HG02623 (cell line): Measurements from ENCODE around the gene REPS2.

Experiments used
- ATAC-seq: cut with Tn5 transposase; IDR thresholded peaks from one replicate; pipeline ENCODE4 v1.9.1; 2021; ENCODE audit warnings: moderate library complexity; ENCODE audit not compliant: unreplicated experiment

Gene REPS2

DNA sequence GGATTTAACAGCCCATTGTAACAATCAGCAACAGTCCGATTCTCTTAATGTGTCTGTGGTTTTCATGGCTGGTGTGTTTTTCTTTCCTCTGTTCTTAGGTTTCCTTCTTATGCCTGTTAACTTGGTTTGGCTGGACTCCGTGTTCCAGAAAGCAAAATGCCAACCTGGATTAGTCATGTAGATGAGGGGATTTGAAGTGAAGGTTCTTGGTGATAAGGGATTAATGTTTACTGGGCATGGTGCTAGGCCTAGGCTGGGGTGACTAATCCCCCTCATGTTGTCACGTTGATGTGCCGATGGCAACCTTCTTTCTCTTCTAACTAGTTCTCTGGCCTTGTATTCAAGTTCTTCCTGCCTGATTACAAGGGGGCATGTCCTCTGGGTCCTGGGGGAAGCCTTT is 85.9 kb downstream of the REPS2 start:
- no peak for ATAC-seq

DNA sequence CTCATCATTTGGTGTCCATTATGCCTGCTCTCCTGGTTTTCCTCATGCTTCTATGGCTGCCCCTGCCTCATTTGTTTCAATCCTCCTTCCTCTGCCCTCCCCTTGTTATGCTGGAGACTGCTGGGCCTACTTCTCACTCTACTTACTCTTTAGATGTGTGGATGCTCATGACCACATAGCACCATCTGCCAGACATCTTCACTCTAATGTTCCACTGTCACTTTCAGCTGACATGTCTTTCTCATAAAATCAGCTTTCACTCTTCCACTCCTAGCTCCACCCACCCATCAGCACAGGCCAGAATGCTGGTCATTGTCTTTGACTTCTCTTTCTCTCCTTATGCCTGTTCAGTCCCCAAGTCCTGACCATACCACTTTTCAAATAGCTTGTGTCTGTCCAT is 86.8 kb downstream of the REPS2 start:
- no peak for ATAC-seq

DNA sequence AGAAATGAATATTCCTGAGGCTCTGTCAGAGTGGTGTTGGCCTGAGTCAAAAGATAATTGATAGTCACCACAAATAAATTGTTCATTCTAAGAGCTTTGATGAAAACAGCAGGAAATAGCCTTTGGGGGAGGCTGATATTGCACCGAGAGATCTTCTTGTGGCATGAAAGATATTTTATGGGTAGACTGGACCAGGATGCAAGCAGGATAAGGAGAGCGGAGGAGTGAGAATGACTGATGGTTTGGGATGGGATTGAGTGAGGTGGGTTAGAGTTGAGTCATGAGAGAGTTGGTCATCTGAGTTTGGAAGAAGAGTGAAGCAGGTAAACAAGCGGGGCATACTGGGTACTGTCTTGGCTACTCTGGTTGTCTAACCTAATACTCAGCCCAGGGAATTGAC is 88.7 kb downstream of the REPS2 start:
- no peak for ATAC-seq

DNA sequence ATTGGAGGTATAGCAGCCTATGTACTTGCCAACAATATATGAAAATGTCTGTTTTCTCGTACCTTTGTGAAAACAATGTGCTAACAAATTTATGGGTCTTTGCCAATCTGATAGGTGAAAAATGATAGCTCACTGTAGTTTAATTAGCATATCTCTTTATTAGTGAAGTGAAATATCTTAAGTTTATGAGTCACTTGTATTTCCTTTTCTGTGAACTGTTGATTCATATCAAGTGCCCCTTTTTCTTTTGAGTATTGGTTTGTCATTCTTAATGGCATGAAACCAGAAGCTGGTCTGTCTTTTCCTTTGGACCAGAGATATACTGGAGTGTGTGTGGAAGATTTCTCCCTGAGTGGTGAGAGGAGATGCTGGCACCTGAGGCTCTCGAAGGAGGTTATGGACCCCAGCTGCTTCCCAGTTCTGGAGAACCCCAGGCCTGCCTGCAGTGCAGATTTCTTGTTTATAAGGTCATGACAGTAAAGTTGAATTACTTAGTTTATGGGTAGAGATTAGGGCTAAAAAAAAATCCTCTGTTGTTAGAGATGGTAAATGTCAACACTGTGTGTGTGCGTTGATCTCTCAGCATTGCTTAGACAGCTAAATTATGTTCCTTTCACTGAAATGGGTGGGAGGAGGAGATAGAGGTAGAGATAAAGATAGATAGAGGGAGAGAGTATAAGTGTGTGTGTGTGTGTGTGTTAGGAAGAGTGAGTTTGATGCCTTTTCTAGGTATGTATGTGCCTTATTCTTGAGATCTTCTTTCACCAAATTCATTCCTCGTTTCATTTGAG is 89.9 kb downstream of the REPS2 start:
- no peak for ATAC-seq

DNA sequence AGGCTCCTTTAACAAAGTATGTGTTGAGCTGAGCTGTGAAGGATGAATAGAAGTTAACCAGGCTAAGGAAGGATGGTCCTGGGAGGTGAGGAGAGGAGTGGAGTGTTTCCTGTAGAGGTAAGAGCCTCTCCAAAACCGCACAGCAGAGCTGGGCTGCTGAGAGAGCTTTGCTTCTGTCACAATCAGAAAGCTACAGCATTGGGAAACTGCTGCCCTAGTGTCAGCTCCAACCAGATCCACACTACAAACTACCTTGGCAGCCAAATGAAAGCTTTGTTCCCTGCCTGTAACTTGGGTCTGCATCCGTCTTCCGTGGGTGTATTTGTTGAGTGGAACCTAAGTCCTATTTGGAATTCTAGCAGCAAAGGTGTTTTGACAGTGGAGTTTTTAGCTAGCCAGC is 91.8 kb downstream of the REPS2 start:
- no peak for ATAC-seq

DNA sequence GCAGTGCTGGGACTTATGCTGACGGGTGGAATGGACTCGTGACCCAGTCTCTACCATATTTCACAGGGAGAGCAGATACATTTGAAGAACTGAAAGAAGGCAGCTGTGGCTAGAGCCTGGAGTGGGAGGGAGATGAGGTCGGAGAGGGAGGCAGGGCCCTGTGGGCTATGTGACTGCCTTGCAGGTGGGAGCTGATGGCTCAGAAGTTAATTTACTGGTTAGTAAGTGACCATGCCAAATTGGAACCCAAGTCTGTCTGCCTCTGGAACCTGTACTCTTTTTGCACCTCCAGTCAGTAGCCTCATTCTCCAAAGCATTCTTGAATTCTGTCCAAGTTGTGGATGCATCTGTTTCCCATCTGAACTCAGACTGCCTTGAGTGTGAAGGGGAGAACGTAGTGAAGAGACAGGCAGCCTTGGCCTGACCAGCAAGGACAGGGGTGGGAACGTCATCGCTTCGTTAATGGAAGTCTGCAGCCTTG is 92.3 kb downstream of the REPS2 start:
- ATAC-seq: no peak

DNA sequence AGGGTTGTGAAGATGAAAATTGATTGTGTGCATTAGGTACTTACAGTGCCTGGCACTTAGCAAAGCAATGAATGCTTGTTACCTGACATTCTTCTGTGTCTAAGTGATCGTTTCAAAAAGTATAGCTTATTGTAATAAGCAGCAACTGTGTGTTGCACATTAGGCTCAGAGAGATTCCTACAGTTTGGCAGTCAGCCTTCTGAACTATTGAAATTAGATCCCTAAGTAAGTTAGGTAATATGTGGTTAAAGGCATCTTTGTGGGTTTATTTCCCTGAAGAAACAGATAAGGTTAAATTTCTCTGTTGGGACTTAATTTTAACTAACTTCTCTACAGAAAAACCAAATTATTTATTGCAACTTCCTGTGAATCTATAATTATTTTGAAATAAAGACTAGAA is 93.4 kb downstream of the REPS2 start:
- ATAC-seq: no peak

DNA sequence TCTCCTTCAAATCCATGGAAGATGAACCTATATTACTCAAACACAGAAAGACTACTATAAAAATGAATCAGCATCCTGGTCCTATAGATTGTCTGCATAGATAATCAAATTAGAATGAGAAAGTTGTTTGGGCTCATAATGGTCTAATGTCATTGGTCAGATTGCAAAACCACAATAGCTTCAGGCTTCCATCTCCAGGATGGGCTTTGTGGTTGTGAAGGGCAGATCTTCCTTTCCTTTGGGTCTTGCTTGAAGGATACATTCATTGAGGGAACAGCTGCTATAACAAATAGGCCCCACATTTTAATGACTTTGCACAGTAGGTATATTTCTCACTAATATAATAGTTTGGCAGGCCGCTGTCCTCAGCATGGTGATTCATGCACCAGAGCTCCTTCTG is 94.3 kb downstream of the REPS2 start:
- no peak for ATAC-seq

DNA sequence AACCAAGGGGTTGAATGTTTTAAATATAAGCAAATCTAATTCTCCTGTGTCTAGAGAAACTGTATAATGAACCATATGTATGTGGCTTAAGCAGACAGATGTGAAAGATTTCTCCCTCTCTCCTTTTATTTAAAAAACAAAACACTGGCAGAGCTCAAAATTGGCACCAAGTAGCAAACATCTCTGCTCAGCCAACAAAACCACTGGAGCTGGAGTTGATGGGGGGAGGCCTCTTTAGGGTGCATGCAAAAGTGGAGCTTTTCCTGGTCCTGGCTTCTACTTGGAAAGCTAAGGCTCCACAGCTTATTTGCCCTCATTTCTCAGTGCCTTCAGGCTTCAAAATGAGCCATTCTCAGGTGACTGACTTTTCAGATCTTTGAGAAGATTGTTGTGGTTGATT is 95.6 kb downstream of the REPS2 start:
- no peak for ATAC-seq

DNA sequence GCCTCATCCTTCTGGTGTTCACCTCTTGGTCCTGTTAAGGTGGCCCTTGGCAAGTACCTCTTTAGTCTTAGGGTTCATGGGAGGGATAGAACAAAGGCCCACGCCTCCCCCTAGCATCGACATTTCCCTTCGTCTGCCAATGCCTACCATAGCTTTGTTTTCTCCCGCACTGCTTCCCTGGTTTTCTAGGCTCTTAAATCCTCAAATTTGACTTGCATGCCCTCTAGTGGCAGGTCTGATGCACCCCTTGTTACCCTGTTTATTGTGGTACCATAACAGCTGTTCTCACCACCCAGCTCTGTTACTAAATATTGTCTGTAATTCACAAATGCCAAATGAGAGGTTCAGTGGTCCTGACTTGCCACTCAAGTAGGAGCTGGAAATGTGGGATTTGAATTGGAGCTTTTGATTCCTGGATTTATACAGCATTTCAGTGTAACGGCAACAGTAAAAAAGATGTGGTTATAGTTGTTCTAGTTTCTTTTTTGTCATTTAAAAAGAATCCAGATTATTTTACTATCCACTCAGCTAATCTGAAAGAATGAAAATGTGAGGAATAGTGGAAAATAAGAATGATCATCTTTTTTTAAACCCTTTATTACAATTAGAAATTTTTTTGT is 100.1 kb downstream of the REPS2 start:
- no peak for ATAC-seq

DNA sequence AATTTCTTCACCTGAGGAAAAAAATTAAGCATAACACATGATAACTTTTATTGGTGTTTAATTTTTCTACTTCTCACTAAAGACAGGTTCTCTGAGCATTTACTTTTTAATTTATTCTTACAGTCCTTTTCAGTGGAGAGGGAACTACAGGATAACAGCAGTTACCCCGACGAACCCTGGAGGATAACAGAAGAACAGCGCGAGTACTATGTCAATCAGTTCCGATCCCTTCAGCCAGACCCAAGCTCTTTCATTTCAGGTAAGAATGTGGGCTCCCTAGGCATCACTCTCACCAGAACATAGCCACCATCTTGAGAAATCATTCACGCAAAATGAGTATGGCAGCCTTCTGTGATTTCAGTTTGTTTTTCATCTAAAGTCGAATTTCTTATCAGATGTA is 100.8 kb downstream of the REPS2 start:
- ATAC-seq: no peak

DNA sequence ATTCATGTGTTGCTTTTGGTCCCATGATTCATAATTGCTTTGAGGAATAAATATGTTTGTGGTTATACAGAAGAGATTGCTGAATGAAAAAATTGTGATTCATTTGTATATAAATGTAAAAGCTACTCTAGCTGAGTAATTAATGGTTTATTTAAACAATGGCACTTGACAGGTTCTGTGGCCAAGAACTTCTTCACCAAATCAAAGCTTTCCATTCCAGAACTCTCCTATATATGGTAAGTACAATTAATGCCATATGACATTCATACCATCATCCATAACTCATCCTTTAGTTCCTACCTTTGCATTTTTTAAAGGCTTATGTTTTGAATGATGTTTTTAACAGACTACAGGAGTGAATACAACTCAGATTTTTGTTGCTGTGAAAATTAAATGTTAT is 105.8 kb downstream of the REPS2 start:
- no peak for ATAC-seq

DNA sequence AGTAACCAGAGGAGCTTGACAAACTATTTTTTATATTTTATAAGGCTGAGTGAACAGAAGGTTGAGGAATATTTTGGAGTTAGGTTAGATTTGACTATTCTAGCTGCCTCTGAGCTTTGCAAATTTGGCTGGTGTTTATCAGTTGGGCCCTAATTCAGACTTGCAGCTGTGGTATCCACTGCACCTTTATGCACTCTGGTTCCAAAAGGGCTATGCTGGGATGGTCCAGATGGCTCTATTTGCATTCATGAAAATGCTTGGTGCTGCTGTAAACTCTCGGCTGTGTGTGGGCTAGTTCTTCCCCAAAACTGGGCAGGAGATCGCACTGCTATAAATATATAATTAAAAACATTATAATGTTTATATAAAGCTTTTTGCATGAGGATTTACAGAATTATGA is 106.3 kb downstream of the REPS2 start:
- ATAC-seq: no peak

DNA sequence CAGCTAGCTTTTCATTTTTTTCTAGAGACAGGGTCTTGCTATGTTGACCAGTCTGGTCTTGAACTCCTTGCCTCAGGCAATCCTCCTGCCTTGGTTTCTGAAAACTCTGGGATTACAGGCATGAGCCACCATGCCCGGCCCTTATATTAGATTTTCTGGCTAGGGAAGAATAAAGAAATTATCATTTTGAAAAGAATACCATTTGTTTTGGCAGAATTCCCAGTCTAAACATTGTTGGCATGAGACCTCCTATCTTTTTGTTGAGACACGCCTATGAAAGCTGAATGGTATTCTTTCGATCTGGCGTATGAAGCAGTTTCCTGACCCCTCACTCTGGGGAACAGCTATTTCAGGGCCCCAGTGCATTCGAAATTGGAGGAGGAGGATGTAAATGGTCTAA is 107.0 kb downstream of the REPS2 start:
- no peak for ATAC-seq

DNA sequence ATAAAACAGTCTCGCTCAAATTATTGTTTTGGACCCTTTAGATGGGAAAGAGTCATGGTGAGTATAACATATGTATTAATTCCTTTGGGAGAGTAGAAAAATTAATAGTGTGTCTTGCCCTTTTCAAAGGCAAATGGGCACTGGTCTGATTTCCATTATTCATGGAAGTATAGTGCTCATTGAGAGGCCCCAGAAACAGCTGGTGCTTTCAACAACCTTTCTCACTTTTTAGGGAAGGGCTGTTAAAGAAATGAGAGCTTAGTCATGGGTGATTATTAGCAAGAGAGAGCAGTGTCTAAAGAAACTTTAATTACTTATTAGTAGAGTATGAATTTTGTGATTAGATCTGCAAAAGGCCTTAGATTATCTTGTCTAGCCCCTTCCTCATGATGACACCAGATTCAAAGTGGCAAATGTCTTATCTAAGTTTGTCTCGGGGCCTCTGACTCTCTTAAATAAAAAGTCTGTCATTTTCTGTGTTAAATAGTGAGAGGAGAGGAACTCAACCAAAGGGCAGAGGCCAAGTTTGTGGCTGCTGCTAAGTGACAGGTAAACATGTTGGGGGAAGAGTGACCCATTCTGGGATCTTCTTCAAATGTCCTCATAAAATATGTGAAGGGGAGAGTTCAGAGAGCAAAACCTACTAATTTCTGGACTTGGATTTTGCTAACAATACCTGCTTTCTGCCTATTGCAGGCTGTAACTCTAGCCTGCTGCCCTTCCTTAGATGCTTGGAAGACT is 110.6 kb downstream of the REPS2 start:
- ATAC-seq: no peak

DNA sequence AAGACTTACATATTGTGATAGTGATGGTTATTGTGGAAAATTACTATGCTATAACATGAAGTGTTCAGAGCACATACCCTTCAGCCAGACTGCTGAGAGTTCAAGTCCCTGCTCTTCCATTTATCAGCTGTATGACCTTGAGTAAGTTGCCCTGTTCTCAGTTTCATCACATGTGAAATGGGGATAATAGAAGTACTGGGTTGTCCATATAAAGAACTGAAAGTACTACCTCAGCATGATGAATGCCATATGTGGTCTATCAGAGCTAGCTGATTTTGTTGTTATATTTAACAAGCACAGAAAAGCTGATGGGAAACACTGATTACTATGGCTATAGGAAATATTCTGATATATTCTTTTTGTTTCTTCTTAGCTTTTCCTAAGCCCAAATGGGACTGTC is 115.6 kb downstream of the REPS2 start:
- no peak for ATAC-seq

DNA sequence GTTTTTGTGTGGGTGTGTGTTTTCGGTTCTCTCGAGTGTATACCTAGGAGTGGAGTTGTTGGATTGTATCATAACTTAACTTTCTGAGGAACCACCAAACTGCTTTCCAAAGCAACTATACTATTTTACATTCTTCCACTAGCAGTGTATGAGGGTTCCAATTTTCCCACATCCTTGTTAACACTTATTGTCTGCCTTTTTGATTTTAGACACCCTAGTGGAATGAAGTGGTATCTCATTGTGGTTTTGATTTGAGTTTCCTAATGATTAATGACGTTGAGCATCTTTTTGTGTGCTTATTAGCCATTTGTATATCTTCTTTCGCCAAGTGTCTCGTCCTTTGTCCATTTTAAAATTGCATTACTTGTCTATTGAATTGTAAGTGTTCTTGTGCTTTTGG is 118.6 kb downstream of the REPS2 start:
- ATAC-seq: no peak

DNA sequence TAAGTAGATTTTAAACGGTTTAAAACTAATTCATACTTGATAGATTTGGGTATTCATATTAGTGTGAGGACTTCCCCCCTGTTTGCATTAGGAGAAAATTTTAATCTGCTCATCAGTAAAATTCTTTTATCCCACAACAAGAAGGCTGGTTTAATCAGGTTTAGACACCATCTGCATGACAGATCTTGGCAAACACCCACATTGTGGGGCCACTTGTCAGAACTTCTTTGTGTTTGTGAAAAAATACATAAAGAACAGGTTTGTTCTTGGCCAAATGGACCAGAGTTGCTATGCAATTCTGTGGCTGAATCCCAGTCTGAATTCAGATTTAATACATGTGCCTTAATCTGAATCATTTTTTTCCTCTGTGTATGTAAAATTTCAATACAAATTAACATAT is 121.1 kb downstream of the REPS2 start:
- ATAC-seq: no peak

DNA sequence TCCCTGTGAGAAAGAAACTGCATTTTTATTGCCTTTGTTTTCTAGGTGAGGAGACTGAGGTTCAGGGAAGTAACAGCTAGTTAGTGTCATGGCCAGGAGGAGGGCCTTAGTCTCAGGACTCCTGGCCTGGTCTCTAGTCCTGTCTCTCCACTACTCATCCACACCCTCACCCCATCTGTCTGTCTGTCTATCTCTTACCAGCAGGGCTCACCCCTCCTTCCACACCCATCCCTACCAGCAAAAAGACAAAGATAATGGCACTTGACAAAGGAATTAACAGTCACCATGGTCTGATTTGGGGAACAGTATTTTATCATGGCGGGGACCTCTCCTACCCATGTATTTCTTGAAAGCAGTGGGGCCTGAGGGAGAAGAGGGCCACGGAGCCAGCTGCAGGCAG is 125.8 kb downstream of the REPS2 start:
- ATAC-seq: no peak

DNA sequence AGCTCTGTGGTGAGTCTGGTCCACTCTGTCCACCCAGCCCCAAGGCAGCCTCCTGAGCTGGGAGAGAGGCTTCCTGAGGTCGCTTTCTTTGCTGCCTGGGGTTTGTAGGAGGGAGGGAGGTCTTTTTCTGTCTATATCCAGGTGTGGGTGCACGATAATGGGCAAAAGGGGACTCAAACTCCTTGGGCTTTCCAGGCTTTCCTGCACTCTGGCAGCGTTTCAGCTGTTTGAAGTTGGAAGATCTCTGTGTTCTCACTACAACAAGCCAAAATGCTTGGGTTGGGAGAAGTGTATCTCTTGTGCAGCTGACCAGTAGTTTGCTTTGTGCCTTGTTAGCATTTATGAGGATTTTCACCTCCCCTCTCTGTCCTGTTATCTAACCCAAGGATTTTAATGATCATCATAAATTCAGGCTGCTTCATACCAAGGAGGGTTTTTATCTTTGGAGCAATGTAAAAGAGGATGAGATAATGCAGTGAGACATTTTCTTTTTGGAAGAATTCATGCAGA is 126.3 kb downstream of the REPS2 start:
- ATAC-seq: no peak

DNA sequence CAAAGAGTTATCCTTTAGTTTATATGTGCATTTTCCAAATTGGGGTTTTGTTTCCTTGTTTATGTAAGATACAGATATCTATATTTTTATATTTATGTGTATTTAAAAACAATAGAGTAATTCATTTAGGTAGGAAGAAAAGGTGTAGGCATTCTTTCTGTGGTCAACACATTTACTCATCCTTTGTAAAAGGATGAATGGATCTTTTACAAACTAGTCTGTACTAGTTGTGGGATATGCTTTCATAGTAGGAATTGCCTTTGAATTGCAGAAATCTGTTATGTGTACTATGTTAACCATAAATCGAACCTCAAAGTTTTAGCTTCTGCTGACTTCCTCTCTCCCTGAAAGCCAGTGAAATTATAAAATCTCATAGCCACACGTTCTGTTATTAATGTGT is 128.5 kb downstream of the REPS2 start:
- ATAC-seq: no peak

DNA sequence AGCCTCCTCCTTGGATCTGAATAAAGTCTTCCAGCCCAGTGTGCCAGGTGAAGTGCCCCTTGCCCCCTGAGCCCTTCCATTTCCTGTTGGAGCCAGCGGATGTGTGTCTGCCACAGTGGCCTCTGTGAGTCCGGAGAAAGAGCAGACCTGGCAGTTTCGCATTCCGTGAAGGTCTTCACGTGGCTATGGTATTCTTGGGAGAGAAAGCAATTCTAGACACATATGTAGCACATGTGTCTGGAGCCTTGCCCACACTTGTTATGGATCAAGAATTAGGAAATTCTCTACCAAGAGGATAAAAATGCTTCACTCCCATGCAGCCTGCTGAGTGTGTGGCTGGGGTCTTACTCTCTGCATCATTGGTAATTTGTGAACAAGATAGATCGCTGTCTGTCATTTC is 130.9 kb downstream of the REPS2 start:
- no peak for ATAC-seq
